Stimulated activated naive CD4-positive, alpha-beta T cell treated with Interleukin-2 at 50 U/mL for 16 hours (primary cell): Measurements from ENCODE around the gene GOLPH3.
"Not testable (repeated sequence)": the region's sequence is repeated elsewhere in the genome, so short reads cannot be mapped to it uniquely, and the experiment has no call there.

Experiments used
- DNase-seq: peaks from one replicate; lab custom pipeline; 2025; lab: John Stamatoyannopoulos, UW

The GOLPH3 gene

DNA sequence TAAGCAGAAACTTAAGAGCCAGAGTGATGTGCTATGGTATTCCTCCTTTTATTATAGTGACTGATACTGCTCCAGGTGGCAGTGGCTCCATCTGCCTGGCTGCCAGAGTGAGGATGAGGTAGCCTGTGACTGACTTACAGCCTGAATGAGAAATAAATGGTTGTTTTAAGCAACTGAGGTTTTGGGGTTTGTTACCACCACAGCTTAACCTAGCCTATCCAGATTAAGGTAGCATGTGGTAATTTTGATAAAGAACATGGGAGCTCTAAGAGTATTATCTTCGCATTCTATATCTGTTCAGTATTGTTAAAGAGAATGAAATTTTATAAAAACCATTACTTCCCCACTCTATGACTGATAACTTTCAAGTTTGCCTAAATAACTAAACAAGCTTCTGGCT, 39.0 kb downstream of the GOLPH3 start:
- no peak for DNase-seq

DNA sequence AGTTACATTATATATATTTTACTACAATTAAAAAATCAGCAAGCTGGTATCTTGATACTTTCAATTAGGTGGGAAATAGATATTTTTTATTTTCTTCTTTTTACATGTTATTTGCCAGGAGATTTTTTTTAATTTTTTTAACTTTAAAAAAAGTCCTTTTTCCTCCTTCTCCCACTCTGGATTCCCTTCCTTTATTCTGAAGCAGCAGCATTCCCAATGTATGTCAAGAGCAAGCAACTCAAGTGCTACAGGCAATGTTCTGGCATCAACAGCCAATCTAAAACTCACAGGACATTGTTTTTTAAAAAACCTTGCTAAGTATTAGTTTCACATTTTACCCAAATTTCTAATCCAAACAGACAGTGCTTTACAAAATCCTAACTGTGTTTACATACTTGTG, 41.4 kb downstream of the GOLPH3 start:
- no peak for DNase-seq

DNA sequence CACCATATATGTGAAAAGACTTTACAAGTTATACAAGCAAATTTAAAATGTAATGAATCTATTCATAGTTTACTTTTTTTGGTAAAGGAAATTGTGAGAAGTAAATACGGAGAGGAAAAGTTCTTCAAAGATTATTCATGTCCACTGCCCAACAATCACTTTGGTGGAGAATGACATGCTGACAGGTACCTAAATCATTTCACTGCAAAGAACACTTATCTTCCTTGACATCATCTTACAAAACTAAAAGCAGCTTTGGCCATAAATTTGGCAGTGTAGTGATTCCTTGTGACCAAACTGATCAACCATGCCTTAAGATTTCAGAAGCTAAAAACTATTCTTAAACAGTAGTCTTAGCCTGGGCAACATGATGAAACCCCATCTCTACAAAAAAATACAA, 42.5 kb downstream of the GOLPH3 start:
- DNase-seq = no peak

DNA sequence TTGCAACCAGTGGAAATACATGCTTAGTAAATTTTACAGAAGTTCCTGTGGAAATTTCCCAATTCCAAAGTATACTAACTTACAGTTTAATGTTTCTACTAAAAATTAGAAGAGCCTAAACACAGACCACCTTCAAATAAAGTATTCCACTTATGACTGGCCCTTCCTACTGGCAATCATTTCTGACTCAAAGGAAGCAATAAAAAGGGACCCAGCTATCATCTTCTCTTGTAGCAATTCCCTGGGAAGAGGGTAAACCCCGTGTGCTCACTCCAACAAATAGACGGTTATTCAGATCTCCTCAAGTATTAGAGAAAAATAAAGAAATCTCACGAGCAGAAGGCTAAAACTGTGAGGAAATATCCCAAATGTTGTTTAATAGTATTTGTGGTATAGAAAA, 43.3 kb downstream of the GOLPH3 start:
- DNase-seq = no peak

DNA sequence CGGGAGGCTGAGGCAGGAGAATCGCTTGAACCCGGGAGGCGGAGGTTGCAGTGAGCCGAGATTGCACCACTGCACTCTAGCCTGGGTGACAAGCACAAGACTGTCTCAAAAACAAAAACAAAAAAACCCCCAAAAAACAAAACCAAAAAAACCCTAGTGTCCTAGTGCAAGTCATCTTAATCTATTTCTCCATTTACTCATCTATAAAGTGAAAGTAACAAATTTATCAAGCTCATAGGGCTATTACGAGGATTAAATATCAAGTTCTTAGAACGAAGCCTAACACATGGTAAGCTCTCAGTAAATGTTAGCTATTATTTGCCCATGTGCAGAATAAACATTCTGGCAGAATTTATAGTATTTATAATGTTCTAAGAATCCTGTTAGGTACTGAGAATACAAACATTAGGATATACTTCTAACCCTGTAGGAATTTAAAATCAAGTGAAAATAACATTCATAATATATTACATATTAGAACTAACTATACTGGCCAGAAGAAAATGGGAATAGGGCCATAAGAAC, 45.0 kb downstream of the GOLPH3 start:
- DNase-seq = no peak

DNA sequence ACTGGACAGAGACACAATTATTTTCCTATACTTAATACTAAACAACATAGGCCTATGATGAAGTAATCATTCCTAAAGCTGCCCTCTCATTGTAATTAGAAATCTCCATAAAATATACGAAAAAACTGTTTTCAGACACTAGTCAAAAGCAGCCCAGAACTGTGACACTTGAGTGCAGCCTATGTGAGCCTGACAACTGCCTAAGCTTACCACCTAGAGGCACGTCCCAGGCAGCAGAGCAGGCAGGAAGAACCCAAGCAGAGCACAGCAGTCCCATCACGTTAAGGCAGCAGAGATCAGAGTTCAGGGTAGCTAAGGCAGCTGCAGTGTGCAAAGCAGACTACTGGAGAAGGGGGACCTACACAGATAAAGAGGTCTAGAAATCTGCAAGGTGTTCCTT, 46.4 kb downstream of the GOLPH3 start:
- DNase-seq = no peak

DNA sequence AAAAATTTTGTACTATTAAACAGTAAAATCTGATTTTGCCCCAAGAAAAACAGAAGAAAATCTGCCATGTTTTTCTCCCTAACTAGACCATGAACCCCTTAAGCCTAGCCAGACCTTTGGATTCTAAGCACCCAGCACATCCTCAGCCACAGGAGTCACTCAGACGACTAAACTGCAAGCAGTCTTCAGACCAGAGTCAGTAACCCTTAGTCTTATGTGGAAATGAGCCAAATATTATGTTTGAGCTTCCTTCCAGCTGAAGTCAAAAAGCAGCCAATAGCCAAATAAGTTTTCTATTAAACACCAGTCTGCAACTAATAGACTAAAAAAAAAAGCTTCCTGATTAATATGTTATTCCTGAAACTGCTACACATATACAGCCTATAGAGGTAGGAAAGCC, 47.4 kb downstream of the GOLPH3 start:
- no peak for DNase-seq

DNA sequence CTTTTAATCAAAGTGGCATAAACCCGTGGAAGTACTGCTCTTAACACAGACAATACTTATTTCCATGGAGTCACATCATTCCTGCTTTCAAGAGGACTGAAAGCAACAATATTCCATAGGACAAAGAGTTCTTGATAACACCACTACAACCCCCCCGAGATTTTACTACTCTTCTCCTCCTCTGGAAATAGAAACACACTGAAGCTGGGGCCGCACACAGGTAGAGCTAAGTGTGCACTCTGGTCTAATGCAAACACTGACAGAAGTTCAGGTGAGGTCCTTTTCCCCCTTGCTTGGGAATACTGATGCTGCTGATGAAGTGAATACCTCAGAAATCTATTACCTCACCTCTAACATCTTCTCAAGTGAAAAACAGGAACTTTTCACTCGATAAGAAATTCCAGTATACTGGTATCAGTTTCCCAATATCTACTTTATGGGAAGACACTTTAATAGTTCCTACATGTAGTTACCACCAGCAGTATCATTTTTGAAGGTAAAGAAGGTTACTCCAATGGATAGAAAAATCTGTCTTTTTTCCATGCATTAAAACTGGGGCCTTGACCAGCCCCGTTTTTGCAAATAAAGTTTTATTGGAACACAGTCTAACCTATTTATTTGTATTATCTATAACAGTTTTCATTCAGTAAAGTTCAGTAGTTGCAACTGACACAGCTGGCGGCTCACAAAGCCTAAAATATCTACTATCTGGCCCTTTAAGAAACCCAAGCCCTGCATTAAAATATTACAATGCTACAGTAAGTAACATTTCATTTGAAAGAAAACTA, 50.0 kb downstream of the GOLPH3 start:
- no peak for DNase-seq

DNA sequence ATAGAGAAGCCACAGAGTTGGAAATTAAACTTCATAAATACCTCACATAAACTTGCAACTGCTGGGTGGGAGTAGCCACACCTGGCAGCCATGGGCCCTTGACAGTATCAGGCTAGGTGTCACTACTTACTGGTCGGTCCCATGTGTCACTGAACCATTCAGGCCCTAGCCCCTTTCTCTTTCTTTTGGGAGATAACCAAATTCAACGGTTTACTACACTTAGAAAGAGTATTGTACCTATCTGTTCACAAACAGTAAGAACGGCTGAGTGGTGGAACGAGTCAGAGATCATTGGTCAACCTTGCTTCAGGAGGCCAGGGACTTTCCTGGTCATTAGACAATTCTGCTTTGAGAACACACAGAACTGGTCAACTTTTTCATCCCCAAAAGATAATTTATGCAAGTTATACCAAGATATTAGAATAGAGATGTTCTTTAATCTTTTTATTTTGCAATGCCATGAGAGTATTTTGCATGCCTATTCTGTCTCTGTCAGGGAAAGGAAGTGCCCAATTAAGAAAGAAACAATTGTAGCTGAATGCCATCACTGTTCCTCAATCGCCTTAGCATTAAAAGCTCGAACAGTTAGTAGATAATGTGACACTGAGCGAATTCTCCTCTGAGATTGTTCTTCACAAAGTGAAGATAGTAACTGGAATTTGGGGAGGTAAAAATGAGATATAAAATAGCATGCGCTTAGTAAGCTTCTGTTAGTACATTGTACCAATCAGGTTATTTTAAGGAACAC, 50.9 kb downstream of the GOLPH3 start:
- no peak for DNase-seq

DNA sequence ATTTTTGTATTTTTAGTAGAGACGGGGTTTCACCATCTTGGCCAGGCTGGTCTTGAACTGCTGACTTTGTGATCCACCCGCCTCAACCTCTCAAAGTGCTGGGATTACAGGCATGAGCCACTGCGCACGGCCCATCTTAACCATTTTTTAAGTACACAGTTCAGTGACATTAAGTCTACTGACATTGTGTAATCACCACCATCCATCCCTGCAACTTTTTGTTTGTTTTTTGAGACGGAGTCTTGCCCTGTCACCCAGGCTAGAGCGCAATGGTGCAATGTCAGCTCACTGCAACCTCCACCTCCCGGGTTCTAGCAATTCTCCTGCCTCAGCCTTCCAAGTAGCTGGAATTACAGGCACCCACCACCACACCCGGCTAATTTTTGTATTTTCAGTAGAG, 55.2 kb downstream of the GOLPH3 start:
- not testable (repeated sequence) for DNase-seq

DNA sequence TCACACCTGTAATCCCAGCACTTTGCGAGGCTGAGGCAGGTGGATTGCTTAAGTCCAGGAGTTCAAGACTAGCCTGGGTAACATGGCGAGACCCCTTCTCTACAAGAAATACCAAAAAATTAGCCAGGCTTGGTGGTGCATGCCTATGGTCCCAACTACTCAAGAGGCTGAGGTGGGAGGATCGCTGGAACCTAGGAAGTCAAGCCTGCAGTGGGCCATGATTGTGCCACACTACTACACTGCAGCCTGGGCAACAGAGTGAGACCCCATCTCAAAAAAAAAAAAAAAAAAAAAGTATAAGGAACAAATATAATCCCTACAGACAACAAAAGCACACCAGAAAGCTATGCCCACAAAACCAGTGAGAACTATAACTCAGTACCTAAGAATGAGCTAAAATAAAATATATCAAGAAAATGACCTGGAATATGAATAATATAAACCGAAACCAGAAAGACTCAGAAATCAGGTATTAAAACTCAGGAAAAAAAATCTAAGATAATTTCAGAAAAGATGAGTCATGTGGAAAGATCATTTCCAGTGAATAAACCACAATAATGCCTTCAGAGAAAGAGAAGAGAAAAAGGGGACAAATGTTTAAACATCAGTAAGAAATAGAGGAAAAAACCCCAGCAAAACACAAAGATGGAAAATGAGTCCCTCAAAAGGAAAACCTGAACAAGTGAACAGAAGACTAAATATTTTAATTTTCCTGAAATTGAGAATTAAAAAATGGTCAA, 57.4 kb downstream of the GOLPH3 start:
- no peak for DNase-seq

DNA sequence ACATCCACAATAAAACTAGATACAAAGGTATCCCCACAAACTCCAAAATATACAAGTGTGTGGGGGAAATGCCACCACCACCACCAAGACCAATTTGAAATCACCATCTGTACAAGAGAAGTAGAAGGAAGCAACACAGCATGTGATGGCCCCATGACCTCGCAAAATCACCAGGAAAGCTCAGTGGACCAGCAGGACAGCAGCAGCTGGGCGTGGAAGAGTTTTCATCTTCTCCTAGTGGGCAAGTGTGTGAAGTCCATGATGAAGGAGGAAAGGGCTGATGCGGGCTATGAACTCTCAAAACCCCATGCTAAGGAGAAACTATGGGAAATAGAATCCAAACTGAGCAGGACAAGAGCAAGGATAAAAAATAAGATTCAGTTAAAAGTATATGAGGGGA, 58.1 kb downstream of the GOLPH3 start:
- no peak for DNase-seq

DNA sequence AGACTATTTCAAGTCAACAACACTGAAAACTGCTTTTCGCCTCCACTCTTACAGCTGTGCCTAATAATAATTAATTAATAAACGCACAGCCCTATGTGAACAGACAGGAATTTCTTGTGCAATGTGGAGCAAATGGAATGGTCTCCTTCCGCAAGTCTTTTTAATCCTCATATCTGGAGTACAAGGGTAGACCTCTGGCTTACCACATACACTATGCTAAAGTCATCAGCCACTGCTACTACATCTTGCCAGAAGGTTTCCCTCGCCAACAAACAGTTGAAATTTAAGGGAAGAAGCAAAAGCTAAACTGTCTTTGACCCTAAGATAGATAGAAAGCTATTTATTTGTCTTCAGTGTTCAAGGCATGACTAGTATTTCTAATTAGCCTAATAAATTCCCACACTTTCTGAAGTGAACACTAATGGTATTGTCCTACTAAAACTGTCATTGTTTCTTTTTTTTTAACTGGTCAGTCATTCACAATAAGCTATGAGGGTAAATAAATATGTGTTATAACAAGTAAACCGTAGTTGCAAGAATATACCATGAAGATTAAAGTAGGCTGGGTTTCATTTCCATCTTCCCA, 63.9 kb downstream of the GOLPH3 start:
- no peak for DNase-seq

DNA sequence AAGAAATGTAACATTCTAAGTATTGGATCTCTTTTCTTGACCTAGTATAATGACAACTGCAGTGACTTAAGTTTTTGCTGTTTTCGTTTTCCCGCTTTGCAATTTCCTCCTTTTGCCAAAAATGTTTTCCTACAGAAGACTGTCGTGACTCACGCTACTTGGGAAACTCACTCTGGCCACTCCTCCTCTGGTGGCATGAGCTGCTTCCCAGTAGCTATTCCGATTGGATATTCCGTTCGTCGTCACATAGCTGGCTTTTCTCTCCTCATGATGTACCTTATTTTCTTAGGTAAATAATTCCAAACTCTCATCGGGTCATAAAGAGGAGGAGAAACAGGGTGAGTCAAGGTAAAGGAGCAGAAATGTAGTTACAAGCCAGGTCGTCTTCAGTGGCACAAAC, 64.9 kb downstream of the GOLPH3 start:
- no peak for DNase-seq

DNA sequence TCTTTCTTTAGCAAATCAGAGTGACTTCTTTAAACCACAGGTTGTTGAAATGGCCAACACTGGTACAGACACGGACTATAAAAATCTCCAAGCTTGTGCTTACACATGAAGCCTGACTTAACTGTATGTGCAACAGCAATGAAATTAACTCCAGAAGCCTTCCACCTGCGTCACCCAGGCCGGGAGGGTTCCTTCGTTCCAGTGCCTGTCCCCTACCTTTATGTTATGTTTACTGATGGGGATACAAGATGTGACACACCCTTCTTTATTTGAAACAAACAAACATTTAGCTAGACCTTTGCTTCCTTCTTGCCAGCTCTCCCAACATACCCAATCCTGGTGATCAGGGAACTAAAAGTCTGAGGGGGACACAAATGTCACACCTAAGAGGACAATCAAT, 66.0 kb downstream of the GOLPH3 start:
- no peak for DNase-seq

DNA sequence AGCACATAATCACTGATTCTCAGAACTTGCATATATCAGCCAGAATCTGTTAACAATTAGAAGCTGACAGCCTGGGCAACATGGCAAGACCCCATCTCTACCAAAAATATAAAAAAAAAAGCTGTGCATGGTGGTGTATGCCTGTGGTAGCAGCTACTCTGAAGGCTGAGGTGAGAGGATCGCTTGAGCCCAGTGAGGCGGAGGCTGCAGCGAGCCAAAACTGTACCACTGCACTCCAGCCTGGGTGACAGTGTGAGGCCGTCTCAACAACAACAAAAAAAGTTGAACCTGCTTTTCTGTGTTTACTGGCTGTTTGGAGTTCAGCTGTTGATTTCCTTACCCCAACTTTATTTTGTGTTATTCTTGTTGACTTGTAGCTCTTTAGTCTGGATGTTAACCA, 66.8 kb downstream of the GOLPH3 start:
- no peak for DNase-seq

DNA sequence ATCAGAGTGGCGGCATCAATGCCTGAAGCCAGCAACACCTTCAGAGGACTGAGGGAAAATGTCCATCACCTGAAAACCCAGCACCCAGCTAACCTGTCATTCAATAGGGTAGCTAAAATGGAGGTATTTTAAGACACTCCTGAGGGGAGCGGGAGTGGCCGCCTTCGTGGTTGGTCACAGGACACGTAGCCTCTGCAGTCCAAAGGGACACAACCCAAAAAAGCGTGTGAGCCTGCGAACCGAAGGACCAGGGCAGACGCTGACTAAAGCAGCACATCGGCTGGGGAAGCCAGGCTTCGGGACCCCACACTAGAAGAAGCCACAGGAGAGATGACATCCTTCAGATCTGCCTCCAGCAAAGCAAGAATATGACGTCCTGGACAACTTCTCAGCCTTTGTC, 70.6 kb downstream of the GOLPH3 start:
- no peak for DNase-seq

DNA sequence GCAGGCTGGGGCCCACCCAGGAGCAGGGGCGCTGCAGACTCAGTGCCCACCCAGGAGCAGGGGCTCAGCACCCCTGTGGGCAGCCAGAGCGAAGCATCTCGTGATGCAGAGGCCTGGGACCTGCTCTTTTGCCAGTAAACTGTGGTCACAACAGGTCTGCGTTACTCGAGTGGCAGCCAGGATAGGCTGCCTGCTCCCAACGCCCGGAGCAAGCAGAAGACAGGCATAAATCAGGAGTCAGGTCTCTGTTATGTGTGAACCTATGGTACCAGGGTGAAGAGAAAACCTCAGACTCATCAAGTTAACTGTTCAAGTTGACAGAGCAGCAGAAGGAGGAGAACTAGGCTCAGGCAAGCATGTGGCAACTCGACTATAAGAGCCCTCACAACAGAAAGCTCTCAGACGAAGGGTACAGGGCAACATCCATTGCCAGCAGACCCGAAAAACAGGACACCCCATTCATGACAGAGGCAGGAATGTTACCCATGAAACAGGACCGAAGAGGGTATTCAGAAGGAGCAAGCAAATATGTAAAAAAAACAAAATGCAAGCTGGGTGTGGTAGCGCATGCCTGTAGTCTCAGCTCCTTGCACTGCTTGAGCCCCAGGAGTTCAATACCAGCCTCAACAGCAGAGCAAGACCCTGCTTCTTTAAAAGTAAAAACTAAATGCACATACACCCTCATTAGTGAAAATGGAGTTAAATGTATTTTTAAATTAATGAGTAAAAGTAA, 71.7 kb downstream of the GOLPH3 start:
- no peak for DNase-seq

DNA sequence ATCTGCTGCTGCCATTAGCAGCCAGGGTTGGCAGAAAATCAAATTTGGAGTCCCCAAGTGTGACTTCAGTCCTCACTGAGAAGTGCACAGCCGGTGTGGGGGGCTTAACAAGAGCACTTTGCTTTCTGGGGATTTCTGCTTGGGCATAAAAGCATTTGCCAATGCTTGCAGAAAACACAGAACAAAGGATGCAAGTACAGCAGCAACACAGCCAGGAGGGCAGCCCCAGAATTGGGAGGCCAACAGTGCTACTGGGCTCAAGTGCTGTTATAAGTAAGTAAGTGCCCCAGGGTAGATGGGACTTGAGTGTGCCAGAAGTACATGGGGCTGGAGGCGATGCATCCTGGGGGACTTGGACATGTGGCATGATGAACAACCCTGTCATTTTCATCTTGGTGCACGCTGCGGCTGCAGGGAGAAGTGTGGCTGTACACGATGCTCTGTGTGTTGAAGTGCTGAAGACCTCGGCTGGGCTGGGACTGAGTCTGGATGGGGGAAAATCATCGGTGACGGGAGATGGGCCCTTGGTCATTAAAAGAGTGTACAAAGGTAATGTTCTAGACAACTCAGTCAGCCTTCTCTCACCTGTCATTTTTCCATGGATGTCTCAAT, 73.3 kb downstream of the GOLPH3 start:
- DNase-seq = no peak

DNA sequence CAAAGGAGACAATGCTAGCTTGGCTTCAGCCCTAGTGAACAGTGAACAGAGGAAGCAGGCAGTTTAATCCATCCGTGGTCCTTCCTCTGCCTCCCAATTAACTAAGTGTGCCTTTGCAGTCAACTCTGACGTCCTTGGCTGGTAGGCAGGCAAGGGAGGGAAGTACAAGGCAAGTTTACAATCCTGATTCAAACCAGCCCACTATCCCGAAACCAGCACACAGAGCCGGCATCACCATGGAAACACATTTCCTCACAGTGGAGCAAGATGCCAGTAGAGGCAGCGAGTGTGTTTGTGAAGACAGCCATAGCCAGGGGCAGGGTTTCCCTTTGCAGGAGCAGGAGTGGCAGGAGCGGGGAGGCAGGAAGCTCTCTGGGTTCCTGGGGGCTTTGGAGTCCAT, 73.9 kb downstream of the GOLPH3 start:
- no peak for DNase-seq

DNA sequence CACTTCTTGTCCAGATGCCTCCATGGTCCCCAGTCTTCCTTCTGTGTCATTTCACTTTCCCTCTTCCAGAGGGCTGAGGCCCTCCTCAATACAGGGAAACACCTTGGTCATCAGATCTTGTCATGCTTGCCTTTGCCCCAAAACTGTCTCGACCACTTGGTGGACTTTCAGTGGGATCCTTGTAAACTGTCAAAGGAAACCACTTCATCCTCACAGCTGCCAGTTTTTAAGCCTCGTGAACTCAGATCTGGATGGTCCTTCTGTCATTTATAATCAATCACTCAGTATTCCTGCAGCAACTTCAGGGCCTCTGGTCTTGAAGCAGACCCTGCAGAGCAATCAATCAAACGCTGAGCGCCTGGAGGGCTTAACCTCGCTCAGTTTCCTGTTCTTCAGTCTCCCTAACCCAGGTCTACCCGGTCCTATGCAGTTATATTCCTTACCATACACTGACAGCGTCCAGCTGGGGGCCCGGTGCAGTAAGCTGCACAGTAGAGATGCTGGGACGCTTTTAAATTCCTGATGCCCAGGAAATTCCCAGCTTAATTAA, 74.6 kb downstream of the GOLPH3 start:
- DNase-seq = no peak
